HG03520 (cell line): ENCODE measurements around the gene PPM1B.
"Not testable (repeated sequence)": the region's sequence is repeated elsewhere in the genome, so short reads cannot be mapped to it uniquely, and the experiment has no call there.

Experiments used
- ATAC-seq: cut with Tn5 transposase; IDR thresholded peaks from one replicate; pipeline ENCODE4 v1.9.1; 2021; ENCODE audit warnings: mild to moderate bottlenecking, moderate library complexity; ENCODE audit not compliant: unreplicated experiment

The PPM1B gene

GRCh38 chr2:44246840-44247369 is 78.2 kb downstream of the PPM1B start:
- no peak for ATAC-seq

GRCh38 chr2:44247924-44248323 is 79.2 kb downstream of the PPM1B start:
- no peak for ATAC-seq

DNA sequence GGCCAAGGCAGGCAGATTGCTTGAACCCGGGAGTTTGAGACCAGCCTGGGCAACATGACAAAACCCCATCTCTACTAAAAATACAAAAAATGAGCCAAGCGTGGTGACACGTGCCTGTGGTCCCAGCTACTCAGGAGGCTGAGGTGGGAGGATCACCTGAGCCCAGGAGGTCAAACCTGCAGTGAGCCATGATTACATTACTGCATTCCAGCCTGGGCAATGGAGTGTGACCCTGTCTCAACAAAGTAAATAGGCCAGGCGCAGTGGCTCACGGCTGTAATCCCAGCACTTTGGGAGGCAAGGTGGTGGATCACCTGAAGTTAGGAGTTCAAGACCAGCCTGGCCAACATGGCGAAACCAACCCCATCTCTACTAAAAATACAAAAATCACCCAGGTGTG is 80.6 kb downstream of the PPM1B start:
- not testable (repeated sequence) for ATAC-seq

DNA sequence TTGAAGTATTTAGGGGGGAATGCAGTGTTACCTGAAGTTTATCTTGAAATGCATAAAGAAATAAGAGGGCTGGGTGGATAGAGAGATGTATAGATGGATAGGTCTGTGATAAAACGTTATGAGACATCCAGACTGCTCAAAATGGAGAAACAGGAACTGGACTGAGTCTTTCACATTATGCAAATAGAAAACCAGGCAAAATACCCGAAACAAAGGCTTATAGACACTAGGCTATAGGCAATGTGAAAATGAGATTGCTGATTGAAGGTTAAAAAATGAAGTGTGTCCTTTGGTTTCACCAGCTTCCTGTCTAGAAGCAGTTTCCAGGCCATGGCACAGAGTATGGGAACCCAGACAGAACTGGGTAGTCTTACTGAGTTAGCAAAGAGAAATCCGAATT is 81.7 kb downstream of the PPM1B start:
- peak; percentile 53 for ATAC-seq

DNA sequence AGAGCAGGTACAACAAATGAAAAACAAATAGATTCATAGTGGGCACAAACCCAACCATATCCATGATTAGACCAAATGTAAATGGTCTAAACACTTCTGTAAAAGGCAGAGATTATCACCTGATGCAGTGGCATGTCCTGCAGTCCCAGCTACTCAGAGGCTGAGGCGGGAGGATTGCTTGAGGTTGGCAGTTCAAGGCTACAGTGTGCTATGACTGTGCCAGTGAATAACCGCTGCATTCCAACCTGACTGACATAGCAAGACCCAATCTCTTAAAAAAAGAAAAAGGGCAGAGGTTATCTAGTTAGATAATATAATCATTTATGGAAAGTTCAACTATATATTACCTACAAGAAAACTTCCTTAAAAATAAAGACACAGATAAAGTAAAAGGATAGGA is 85.3 kb downstream of the PPM1B start:
- ATAC-seq = no peak

DNA sequence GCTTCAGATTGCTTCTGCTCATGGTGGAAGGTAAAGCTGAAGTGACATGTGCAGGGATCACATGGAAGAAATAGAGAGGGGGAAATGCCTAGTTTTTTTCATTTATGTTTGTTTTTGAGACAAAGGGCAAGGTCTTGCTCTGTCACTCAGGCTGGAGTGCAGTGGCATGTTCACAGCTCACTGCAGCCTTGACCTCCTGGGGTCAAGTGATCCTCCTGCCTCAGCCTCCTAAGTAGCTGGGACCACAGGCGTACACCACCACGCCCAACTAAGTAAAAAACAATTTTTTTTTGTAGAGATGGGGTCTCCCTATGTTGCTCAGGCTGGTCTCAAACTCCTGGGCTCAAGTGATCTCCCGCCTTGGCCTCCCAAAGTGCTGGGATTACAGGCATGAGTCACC is 87.0 kb downstream of the PPM1B start:
- not testable (repeated sequence) for ATAC-seq

DNA sequence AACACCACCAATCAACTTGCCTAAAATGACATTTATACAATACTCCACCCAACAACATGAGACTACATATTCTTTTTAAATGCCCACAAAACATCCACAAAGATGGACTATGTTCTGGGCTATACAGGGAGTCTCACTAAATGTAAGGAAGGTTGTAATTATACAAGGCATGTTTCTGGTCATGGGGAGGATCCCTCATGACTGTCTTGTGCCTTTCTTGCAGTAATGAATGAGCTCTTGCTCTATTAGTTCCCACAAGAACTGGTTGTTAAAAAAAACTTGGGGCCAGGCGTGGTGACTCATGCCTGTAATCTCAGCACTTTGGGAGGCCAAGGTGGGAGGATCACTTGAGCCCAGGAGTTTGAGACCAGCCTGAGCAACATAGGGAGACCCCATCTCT is 89.1 kb downstream of the PPM1B start:
- ATAC-seq = not testable (repeated sequence)

DNA sequence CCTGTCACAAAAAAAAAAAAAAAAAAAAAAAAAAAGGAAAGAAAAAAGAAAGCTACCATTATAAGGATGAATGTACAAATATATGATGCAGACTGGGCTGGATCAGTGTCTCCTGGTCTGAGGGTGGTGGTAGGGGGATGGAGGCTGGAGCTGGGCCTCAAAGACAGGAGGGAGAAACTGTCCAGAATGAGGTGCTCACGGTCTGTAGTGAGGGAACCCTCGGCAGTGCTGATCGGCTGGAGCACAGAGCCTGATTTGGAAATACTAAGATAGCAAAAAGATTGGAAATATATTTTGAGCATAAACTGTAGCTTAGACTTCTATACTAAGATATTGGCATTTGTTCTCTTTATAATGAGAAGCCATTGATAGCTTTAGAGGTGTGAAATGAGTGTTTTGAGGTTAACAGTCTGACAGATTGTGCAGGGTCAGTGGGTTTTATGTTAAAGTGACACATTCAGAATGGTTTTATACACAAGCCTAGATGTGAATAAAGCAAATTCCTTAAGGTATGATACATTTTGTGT is 98.7 kb downstream of the PPM1B start:
- ATAC-seq = no peak

DNA sequence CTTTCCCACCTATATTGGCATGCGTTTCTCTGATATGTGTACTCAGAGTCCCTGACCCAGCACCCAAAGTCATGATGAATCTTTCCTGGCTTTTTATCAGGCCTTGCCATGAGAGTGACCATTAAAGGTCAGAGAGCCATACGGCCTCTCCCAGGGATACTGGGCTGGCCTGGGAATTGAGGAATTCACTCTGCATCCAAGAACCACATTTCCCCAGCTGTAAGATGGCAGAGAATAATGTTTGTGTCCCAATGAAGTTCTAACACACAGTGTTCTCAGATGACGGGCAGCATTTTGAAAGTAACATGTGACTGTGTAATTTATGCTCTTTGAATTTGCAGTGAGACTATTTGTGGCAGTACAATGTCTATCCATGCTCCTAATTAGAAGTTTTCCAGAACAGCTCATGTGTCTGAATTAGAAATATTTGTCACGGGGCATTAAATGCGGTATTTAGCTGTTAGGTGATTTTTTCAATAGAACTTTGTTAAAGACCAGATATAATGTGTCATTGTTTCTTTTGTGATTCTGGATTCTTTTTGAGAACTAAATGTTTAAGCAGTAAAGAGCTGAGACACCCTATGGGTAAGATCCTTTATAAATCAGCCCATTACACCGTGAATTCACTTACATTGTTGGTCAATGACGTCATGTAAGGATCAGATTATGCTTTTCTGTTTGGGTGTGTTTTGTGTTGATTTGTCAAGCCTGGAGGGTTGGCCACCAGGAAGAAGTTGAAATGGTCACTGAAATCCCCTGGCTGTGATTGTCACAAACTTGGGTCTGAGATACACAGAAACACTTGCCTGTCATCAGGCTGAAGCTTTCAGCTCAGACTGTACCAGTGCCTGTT is 99.3 kb downstream of the PPM1B start:
- ATAC-seq = no peak

DNA sequence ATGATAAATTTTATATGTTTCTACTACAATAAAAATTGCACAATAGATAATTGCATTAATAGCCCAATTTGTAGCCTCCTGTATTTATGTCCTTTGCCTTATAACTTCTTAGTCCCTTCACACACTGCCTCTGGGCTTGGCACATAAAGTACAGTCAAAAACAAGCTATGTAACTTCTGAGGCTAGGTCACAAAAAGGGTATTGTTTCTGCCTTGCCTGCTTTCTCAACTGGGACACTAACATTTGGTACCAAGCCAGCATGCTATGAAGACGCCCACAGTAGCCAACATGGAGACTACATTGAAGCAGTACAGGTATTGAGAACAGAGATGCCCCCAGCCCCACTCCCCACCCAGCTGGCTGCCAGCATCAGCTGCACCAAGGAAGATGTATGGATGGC is 101.2 kb downstream of the PPM1B start:
- no peak for ATAC-seq

- no peak for ATAC-seq
These were observed 102.6 kb downstream of the PPM1B start for GRCh38 chr2:44271296-44271695.

DNA sequence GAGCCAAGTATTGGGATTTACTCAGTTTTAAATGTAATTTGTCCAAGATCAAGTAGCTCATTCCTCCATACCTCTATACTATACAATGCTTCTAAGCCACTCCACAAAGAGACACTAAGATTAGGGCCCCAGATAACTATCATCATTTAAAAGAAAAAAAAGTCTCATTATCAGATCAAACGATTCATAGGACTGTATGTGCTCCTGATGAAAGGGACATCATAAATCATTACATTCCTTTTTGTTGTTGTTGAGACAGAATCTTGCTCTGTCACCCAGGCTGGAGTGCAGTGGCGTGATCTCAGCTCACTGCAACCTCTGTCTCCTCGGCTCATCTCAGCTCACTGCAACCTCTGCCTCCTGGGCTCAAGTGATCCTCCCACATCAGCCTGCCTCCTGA is 104.4 kb downstream of the PPM1B start:
- ATAC-seq = no peak

GRCh38 chr2:44273596-44273995 is 104.9 kb downstream of the PPM1B start:
- ATAC-seq = no peak

DNA sequence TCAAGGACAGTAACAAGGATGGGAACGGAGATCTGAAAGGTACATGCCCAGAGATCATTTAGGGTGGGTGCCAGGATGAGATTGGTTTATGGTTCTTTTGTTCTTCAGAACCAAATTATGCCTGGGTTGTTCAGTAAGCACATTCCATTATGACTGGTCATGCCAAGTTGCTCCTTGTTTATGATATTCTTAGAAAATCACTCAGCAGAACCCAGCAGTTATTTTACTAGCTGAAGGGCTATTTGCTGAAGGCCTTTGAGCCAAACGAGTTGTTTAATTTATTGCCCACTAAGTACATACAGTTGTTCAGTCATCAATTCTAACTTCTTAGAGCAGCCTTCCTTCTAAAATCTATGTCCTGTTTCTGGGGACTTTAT is 107.2 kb downstream of the PPM1B start:
- no peak for ATAC-seq

DNA sequence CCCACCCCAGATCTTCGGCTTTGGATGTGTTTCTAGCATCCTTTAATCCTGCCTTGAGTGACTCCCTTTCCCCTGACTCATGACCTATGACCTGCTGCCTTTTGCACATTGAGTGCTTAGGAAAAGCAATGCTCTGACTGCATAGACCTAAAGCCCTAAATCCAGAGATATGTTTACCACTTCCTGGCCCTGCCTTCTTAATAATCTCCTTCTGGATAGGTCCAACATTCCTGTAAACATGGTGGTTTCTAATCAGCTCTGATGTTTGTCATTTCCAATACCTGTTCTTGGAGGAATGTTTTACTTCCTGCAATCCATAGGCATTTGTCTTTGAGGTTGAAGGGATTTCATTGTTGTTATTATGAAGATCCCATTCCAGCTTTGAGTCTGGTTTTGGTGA is 108.9 kb downstream of the PPM1B start:
- ATAC-seq = no peak

DNA sequence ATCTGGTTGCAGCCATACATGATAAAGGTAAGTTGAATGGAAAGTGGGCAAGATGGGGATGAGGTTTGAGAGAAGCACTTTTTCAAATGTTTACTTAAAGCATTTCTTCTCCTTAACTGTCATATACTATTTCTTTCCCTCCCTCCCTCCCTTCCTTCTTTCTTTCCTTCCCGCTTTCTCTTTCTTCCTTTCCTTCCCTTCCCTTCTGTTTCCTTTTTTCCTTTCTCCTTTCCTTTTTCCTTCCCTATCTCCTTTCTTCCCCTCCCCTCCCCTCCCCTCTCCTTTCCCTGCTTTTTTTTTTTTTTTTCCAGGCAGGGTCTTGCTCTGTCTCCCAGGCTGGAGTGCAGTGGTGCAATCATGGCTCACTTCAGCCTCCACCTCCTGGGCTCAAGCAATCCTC is 112.2 kb downstream of the PPM1B start:
- ATAC-seq = no peak
